ENCODE data around the gene PPIB. TPM values are rescaled to one million over a fixed set of nuclear protein-coding genes. Genes with fewer than 3 reads are reported as not detected.

Gene PPIB
- total RNA-seq, 1 donor from 2014 or later = 1,074 TPM

- FAIRE-seq = no peak
- TF ChIP-seq, protein P1, sequence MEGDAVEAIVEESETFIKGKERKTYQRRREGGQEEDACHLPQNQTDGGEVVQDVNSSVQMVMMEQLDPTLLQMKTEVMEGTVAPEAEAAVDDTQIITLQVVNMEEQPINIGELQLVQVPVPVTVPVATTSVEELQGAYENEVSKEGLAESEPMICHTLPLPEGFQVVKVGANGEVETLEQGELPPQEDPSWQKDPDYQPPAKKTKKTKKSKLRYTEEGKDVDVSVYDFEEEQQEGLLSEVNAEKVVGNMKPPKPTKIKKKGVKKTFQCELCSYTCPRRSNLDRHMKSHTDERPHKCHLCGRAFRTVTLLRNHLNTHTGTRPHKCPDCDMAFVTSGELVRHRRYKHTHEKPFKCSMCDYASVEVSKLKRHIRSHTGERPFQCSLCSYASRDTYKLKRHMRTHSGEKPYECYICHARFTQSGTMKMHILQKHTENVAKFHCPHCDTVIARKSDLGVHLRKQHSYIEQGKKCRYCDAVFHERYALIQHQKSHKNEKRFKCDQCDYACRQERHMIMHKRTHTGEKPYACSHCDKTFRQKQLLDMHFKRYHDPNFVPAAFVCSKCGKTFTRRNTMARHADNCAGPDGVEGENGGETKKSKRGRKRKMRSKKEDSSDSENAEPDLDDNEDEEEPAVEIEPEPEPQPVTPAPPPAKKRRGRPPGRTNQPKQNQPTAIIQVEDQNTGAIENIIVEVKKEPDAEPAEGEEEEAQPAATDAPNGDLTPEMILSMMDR (IDR thresholded peaks at IDR 0.05; ENCODE audit: insufficient read depth, low read length, severe bottlenecking) = no peak
Observed at GRCh38 chr15:64197425-64197824, 34.6 kb upstream of the PPIB start.

DNA sequence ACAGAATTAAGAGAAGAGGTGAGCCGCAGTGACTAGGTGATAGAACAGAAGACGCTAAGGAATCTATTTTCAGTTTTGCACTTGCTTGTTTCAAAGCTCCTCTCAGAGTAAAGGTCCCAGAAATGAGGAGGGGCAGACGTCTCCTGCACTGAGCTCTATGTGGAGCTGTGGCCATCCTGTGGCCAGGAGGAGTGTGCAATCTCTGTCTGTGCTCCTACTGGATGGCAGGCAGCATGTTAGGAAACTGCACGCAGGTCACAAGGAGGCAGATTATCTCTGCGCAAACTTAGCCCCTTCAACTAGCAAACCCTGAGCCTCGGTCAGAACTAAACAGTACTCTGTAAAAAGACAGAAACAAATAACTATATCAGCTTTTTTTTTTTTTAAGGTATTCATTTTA lies 31.1 kb upstream of the PPIB start:
- TF ChIP-seq, protein P1 (IDR thresholded peaks at IDR 0.05; ENCODE audit: insufficient read depth, low read length, severe bottlenecking) = no peak
- peaks cover 1% of the 10 kb centered on the region for H3K36me3 ChIP-seq (ENCODE audit: control insufficient read depth, insufficient read depth, low read length)

More at GRCh38 chr15:64197425-64197824, 34.6 kb upstream of the PPIB start:
- no peak for DNase-seq (ENCODE audit: low read depth)
- no peaks in the 10 kb centered on the region for H3K27me3 ChIP-seq (ENCODE audit: control insufficient read depth, insufficient read depth, low read length)
- H3K4me3 ChIP-seq (ENCODE audit: low read depth, low read length) = no peak overlapping the region
- H3K36me3 ChIP-seq (ENCODE audit: control insufficient read depth, insufficient read depth, low read length) = peaks cover 5% of the 10 kb centered on the region

GRCh38 chr15:64191971-64192830 lies 29.4 kb upstream of the PPIB start:
- Histone ChIP-seq H3K36me3 (ENCODE audit: control insufficient read depth, insufficient read depth, low read length) (no peaks in the 10 kb centered on the region), H3K4me3 (ENCODE audit: low read depth, low read length) (no peak overlapping the region), H3K27me3 (ENCODE audit: control insufficient read depth, insufficient read depth, low read length) (no peaks in the 10 kb centered on the region)
- TF ChIP-seq, protein P1 (IDR thresholded peaks at IDR 0.05; ENCODE audit: insufficient read depth, low read length, severe bottlenecking) = no peak
- DNase-seq (ENCODE audit: low read depth) = no peak
- no peak for FAIRE-seq

More for the DNA sequence above, 31.1 kb upstream of the PPIB start:
- Histone ChIP-seq H3K4me3 (ENCODE audit: low read depth, low read length) (no peak overlapping the region), H3K27me3 (ENCODE audit: control insufficient read depth, insufficient read depth, low read length) (no peaks in the 10 kb centered on the region)
- DNase-seq (ENCODE audit: low read depth) (no peak), FAIRE-seq (no peak)

- FAIRE-seq (no peak), DNase-seq (ENCODE audit: low read depth) (peak; percentile 98)
- no peaks in the 10 kb centered on the region for H3K27me3 ChIP-seq (ENCODE audit: control insufficient read depth, insufficient read depth, low read length)
- TF ChIP-seq, protein P1 (IDR thresholded peaks at IDR 0.05; ENCODE audit: insufficient read depth, low read length, severe bottlenecking) = no peak
- peaks cover 1% of the 10 kb centered on the region for H3K36me3 ChIP-seq (ENCODE audit: control insufficient read depth, insufficient read depth, low read length)
- H3K4me3 ChIP-seq (ENCODE audit: low read depth, low read length) = no peak overlapping the region
Observed at GRCh38 chr15:64187396-64188191, 24.8 kb upstream of the PPIB start.

DNA sequence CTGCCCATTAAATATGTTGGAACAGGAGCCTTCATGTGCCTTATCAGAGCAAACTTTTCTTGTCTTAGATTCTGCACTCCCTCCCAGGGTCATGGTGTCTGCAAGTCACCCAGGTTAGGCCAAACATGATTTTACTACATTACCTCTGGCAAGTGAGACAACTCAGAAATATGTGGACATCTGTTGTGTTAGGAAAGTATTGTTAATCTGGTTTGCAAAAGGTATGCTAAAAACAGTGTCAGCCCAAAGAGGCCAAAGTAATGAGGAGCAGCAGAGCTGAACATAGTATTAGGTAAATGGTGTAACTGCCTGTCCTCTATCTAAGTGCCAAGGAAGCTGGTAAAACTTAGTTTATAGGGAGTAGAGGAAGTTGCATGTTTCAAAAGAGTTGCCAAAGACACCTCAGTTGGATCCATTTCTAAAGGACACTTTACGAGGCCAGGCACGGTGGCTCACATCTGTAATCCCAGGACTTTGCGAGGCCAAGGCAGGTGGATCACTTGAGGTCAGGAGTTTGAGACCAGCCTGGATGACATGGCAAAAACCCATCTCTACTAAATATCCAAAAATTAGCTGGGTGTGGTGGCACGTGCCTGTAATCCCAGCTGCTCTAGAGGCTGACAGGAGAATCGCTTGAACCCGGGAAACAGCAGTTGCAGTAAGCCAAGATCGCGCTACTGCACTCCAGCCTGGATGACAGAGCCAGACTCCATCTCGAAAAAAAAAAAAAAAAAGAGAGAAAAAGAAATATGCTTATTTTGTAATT lies 22.5 kb upstream of the PPIB start:
- TF ChIP-seq, protein P1 (IDR thresholded peaks at IDR 0.05; ENCODE audit: insufficient read depth, low read length, severe bottlenecking) = no peak
- no peak for FAIRE-seq

More for the DNA sequence above, 22.5 kb upstream of the PPIB start:
- H3K4me3 ChIP-seq (ENCODE audit: low read depth, low read length) = no peak overlapping the region
- H3K27me3 ChIP-seq (ENCODE audit: control insufficient read depth, insufficient read depth, low read length) = no peaks in the 10 kb centered on the region
- H3K36me3 ChIP-seq (ENCODE audit: control insufficient read depth, insufficient read depth, low read length) = peaks cover 5% of the 10 kb centered on the region
- no peak for DNase-seq (ENCODE audit: low read depth)

Measured in bronchial epithelial cell (primary cell).